ENCODE results near the gene AGBL4. TPM values are rescaled to one million over a fixed set of nuclear protein-coding genes. Genes with fewer than 3 reads are reported as not detected.

Gene AGBL4
- total and polyA plus RNA-seq, 2 of the 13 experiments (the other 11 are each of a cell fraction or from before 2014, with no cell fraction given), result not detected

DNA sequence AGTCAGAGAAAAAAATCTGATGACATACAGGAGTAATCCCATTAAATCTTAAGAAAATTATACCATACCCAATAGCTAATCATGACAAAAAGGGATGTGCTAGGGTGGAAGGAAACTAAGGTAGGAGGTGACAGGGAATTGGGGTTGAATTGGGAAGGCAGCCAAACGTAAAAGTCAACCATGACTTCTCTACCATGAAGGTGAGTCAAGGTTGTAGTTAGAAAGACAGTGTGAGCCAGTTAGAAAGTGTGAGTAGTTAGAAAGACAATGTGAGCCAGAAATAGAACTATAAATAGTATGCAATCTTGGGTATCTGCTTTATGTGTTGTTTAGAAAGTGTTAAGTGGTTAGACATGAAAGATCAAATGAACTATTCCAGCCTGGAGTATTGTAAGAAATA, 556.8 kb downstream of the AGBL4 start:
- CTCF ChIA-PET (ENCODE audit: low intra/inter-chr PET ratio, low total read pairs), result no interaction called here
- no peak overlapping the region for H2AFZ ChIP-seq (ENCODE audit: low read length)
- no TSS peak for BruUV-seq (replicated peaks)
- no peaks in the 10 kb centered on the region for H3K36me3 ChIP-seq (replicated peaks in 1 of 2; ENCODE audit: control insufficient read depth in 1 of 2, insufficient read depth in 2 of 2, low read length in 2 of 2)
- in situ Hi-C loops (cut with HindIII; ENCODE audit: extremely low pct_ligation_motif_present, low pct_unique_long_range_greater_than_20kb), result no loop called here
- H3K27ac ChIP-seq (ENCODE audit: extremely low read length, insufficient read depth, low read length), result no peak overlapping the region
- no peak overlapping the region for H3K4me3 ChIP-seq (replicated peaks in 1 of 3; ENCODE audit: insufficient read depth in 1 of 3, low read depth in 2 of 3, low read length in 3 of 3)
- H3K9me3 ChIP-seq (ENCODE audit: low read length), result peaks cover 94% of the 10 kb centered on the region
- intact Hi-C loops (cut with micrococcal nuclease; ENCODE audit: unreplicated experiment), result no loop called here
- no peaks in the 10 kb centered on the region for H3K4me1 ChIP-seq (ENCODE audit: insufficient read depth, low read length)
- TF ChIP-seq XRCC5 (optimal IDR thresholded peaks at IDR 0.05; ENCODE audit: low read length) (no peak), ZKSCAN8 (CRISPR knock-in tag; IDR thresholded peaks at IDR 0.05; ENCODE audit: borderline replicate concordance) (no peak), POLR2A (IDR thresholded peaks at IDR 0.05; ENCODE audit: insufficient read depth in 1 of 2, low read depth in 2 of 2, low read length in 2 of 2) (no peak), SMAD1 (CRISPR knock-in tag; IDR thresholded peaks at IDR 0.05; ENCODE audit: borderline replicate concordance, low read depth) (no peak)
- TF ChIP-seq, protein P1, sequence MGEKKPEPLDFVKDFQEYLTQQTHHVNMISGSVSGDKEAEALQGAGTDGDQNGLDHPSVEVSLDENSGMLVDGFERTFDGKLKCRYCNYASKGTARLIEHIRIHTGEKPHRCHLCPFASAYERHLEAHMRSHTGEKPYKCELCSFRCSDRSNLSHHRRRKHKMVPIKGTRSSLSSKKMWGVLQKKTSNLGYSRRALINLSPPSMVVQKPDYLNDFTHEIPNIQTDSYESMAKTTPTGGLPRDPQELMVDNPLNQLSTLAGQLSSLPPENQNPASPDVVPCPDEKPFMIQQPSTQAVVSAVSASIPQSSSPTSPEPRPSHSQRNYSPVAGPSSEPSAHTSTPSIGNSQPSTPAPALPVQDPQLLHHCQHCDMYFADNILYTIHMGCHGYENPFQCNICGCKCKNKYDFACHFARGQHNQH (CRISPR knock-in tag; IDR thresholded peaks at IDR 0.05), result no peak
- TF ChIP-seq, protein P2, sequence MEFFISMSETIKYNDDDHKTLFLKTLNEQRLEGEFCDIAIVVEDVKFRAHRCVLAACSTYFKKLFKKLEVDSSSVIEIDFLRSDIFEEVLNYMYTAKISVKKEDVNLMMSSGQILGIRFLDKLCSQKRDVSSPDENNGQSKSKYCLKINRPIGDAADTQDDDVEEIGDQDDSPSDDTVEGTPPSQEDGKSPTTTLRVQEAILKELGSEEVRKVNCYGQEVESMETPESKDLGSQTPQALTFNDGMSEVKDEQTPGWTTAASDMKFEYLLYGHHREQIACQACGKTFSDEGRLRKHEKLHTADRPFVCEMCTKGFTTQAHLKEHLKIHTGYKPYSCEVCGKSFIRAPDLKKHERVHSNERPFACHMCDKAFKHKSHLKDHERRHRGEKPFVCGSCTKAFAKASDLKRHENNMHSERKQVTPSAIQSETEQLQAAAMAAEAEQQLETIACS (CRISPR knock-in tag; IDR thresholded peaks at IDR 0.05), result no peak
- FAIRE-seq (no peak), DNase-seq (ENCODE audit: low spot score) (no peak), ATAC-seq (no peak)
- H3K4me2 ChIP-seq (ENCODE audit: low read depth, low read length), result no peak overlapping the region
- 0% methylated on average over 1 of the region's 1 CpG for WGBS (ENCODE audit: low lambda C conversion rate)
- no peaks in the 10 kb centered on the region for H3K27me3 ChIP-seq (ENCODE audit: control insufficient read depth in 1 of 2, insufficient read depth in 2 of 2, low read length in 2 of 2)
- no peak overlapping the region for H3K9ac ChIP-seq (ENCODE audit: insufficient read depth, low read depth, low read length)
- no peaks in the 10 kb centered on the region for H3K79me2 ChIP-seq (ENCODE audit: insufficient read depth, low read length)
- no peaks in the 10 kb centered on the region for H4K20me1 ChIP-seq (ENCODE audit: insufficient read depth, low read length)
- POLR2A ChIA-PET, result no interaction called here
